ENCODE results near the gene ZNF407. TPM values are rescaled to one million over a fixed set of nuclear protein-coding genes. Genes with fewer than 3 reads are reported as not detected.

ZNF407 gene
- total RNA-seq, 1 experiment from 2014 or later: 15.2 TPM

DNA sequence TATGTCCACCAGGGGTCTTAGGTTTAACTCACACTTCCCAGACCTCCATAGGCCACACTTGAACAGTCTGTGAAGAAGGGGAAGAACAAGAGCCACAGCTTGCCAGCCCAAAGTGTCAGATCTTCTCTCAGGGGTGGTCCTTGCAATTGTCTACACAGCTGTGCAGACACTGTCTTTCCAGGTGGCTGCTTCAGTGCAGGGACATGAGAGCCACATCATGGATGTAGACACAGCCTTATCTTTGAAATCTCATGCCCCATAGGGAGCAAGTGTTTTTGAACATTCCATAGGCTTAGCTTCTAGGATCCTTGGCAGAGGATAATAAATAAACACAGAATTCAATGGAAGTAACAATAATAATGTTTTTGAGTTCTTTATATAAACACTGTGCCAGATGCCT is 6.7 kb downstream of the ZNF407 start:
- Histone ChIP-seq H3K36me3 (no peaks in the 10 kb centered on the region), H3K4me1 (replicated peaks) (peaks cover 30% of the 10 kb centered on the region), H3K4me3 (no peak overlapping the region), H3K27me3 (replicated peaks) (no peaks in the 10 kb centered on the region), H3K27ac (0 out of 2 replicates have a peak overlapping the region, but pooled peaks have one; percentile 46), H3K9me3 (replicated peaks) (no peaks in the 10 kb centered on the region)
- peak; percentile 66 to 81 for DNase-seq (ENCODE audit: low read depth in 1 of 2, low spot score in 2 of 2)

DNA sequence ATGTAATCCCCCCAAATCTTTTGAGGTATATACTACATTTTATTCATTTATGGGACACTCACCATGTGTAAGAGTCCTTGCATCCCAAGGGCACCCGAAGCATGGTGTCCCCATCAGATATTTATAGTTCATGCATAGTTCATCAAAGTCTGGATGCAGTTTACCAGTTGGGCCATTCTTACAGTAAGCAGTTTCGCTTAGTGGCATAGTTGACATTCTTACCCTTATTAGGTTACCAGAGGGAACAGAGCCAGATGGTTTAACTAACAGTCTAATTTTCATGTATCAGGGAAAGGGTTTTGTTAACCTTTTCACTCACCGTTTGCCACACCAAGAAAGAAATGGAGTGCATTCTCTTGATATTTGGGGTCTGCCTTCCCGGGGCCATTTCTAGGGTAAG is 7.1 kb downstream of the ZNF407 start:
- DNase-seq (ENCODE audit: low read depth in 1 of 2, low spot score in 2 of 2): peak; percentile 52 to 83
- Histone ChIP-seq H3K27me3 (replicated peaks) (no peaks in the 10 kb centered on the region), H3K36me3 (no peaks in the 10 kb centered on the region), H3K4me3 (0 out of 2 replicates have a peak overlapping the region, but pooled peaks have one; percentile 1), H3K27ac (peak overlapping the region; percentile 46), H3K9me3 (replicated peaks) (no peaks in the 10 kb centered on the region), H3K4me1 (replicated peaks) (peaks cover 30% of the 10 kb centered on the region)

DNA sequence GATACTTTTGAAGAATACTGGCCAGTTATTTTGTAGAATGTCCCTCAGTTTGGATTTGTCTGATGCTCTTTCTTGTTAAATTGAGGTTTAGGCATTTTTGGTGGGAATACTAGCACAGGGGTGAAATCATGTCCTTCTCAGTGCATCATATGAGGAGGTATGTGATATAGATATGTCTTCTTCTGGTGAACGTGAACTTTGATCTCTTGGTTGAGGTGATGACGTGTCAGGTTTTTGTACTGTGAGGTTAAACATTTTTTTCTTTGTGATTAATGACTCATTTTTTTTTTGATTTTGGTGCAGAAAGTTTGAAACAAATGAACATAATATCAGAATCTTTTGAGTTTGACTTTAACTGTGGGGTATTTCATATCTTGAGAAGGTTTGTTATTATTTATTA is 11.0 kb downstream of the ZNF407 start:
- H3K27ac ChIP-seq: no peak overlapping the region
- no peaks in the 10 kb centered on the region for H3K9me3 ChIP-seq (replicated peaks)
- no peaks in the 10 kb centered on the region for H3K27me3 ChIP-seq (replicated peaks)
- no peaks in the 10 kb centered on the region for H3K36me3 ChIP-seq
- no peak for DNase-seq (ENCODE audit: low read depth in 1 of 2, low spot score in 2 of 2)
- no peak overlapping the region for H3K4me3 ChIP-seq
- peaks cover 26% of the 10 kb centered on the region for H3K4me1 ChIP-seq (replicated peaks)

DNA sequence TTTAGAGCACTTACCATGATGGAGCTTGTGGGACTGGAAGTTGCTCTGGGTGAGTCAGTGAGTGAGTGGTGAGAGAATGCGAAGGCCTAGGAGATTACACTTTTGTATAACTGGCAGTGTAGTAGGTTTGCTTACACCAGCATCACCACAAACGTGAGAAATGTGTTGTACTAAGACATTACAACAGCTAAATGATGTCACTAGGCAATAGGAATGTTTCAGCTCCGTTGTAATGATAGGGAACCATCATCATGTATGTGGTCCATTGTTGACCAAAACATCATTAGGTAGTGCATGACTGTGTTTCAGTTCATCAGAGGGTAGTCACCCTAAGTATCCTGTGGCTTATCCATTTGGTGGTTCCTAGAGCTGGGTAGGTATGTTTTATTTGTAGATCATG is 11.9 kb downstream of the ZNF407 start:
- peak in 1 of 2 experiments; percentile 26 for DNase-seq (ENCODE audit: low read depth in 1 of 2, low spot score in 2 of 2)
- Histone ChIP-seq H3K4me3 (no peak overlapping the region), H3K4me1 (replicated peaks) (peaks cover 20% of the 10 kb centered on the region), H3K9me3 (replicated peaks) (peaks cover 1% of the 10 kb centered on the region; the same call in 1 of the 2 replicates), H3K36me3 (no peaks in the 10 kb centered on the region), H3K27ac (no peak overlapping the region), H3K27me3 (replicated peaks) (no peaks in the 10 kb centered on the region)

DNA sequence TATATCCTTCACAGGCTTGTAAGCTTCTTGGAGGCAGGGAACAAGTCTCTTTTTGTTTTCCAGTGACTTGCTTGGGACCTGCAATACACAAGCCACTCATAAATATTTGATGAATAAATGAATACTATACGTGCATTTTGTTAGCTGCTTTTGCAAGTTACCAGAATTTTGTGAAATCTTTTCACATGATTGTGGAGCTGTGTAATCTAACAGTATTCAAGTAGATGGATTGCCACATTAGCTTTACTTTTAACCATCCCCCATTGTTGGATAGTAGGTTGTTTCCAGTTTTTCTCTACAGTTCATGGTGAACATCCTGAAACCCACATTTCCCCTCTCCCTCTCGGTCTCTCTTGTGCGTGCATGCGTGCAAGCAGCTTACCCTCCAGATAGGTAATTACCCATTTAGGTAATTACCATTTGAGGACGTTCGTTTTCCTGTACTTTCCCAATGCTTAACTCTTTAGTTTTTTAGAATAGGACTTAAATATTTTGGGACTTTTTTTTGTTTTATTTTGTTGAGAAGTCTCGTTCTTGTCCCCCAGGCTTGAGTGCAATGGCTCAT is 12.5 kb downstream of the ZNF407 start:
- Histone ChIP-seq H3K4me3 (no peak overlapping the region), H3K4me1 (replicated peaks) (peaks cover 14% of the 10 kb centered on the region), H3K36me3 (no peaks in the 10 kb centered on the region), H3K9me3 (replicated peaks) (peaks cover 6% of the 10 kb centered on the region; the same call in 1 of the 2 replicates), H3K27me3 (replicated peaks) (no peaks in the 10 kb centered on the region), H3K27ac (no peak overlapping the region)
- no peak for DNase-seq (ENCODE audit: low read depth in 1 of 2, low spot score in 2 of 2)

DNA sequence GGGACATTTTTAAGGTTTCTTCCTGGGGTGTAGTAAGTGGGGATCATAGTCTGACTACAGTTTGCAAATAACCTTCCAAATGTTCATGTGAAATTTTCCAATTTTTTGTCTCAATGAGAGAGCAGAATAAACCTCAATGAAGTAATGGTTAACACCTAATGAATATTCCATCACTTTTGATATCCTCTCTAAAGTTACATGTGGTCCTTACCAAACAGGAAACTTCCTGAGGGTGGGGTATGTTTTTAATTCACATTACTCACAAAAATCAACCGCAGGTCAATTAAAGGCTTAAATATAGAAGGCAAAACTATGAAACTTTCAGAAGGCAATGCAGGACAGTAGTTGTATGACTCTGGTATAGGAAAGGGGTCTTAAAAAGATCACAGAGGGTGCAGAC is 13.2 kb downstream of the ZNF407 start:
- no peak overlapping the region for H3K27ac ChIP-seq
- H3K4me3 ChIP-seq: no peak overlapping the region
- H3K4me1 ChIP-seq (replicated peaks): peaks cover 11% of the 10 kb centered on the region
- peaks cover 6% of the 10 kb centered on the region; the same call in 1 of the 2 replicates for H3K9me3 ChIP-seq (replicated peaks)
- H3K27me3 ChIP-seq (replicated peaks): no peaks in the 10 kb centered on the region
- H3K36me3 ChIP-seq: no peaks in the 10 kb centered on the region
- DNase-seq (ENCODE audit: low read depth in 1 of 2, low spot score in 2 of 2): no peak

DNA sequence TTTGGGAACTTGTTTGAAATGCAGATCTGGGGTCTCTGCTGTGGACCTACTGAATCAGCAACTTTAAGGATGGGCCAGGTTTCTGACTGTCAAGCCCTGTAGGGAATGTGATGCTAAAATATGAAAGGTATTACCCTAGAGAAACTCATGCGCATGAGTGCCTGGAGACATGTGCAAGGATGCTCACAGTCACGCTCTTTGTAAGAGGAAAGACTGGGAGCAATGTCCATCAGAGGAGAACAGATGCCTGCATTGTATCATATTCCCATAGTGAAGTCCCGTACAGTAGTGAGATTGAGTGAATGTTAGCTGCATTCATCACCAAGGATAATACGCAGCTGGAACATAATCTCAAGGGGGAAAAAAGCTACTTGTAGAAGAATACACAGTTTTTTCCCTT is 14.1 kb downstream of the ZNF407 start:
- Histone ChIP-seq H3K27me3 (replicated peaks) (no peaks in the 10 kb centered on the region), H3K27ac (no peak overlapping the region), H3K9me3 (replicated peaks) (peaks cover 6% of the 10 kb centered on the region; the same call in 1 of the 2 replicates), H3K4me3 (no peak overlapping the region), H3K36me3 (no peaks in the 10 kb centered on the region), H3K4me1 (replicated peaks) (peaks cover 11% of the 10 kb centered on the region)
- no peak for DNase-seq (ENCODE audit: low read depth in 1 of 2, low spot score in 2 of 2)

DNA sequence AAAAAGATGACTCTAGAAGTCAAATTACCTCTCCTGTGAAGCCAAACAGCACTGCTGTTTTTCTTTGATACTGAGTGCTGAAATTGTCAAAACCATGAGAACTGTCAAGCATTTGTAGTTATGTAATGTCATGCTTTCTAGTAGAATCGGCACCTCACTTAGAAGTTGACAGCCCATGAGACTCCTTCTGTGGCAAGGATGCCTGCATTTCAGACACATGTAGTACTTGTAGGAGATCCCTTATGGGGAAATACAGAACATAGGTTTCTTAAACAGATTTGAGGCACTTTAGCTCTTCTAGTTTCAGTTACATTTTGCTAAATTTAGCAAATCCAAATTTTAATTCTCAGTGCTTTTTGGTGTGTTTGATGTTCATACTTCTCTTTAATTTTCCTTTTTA is 15.7 kb downstream of the ZNF407 start:
- H3K27me3 ChIP-seq (replicated peaks): no peaks in the 10 kb centered on the region
- H3K36me3 ChIP-seq: no peaks in the 10 kb centered on the region
- no peak overlapping the region for H3K4me3 ChIP-seq
- H3K27ac ChIP-seq: no peak overlapping the region
- DNase-seq (ENCODE audit: low read depth in 1 of 2, low spot score in 2 of 2): no peak
- peaks cover 6% of the 10 kb centered on the region; the same call in 1 of the 2 replicates for H3K9me3 ChIP-seq (replicated peaks)
- peaks cover 11% of the 10 kb centered on the region for H3K4me1 ChIP-seq (replicated peaks)

DNA sequence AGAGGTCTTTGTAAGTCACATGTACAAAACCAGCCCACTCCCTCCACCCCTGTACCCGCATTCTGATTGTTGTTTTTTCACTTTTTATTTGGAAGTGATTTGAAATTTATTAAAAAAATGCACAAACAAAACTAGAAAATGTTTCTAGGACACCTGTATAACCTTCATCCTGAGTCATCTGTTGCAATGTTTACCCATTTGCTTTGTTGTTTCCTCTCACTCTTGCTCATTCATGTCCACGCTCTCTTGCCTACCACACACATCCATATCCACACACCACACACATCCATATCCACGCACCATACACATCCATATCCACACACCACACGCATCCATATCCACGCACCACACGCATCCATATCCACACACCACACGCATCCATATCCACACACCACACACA is 18.8 kb downstream of the ZNF407 start:
- Histone ChIP-seq H3K9me3 (replicated peaks) (peaks cover 6% of the 10 kb centered on the region; the same call in 1 of the 2 replicates), H3K27ac (no peak overlapping the region), H3K4me3 (no peak overlapping the region), H3K4me1 (replicated peaks) (peaks cover 11% of the 10 kb centered on the region), H3K36me3 (no peaks in the 10 kb centered on the region), H3K27me3 (replicated peaks) (no peaks in the 10 kb centered on the region)
- no peak for DNase-seq (ENCODE audit: low read depth in 1 of 2, low spot score in 2 of 2)

DNA sequence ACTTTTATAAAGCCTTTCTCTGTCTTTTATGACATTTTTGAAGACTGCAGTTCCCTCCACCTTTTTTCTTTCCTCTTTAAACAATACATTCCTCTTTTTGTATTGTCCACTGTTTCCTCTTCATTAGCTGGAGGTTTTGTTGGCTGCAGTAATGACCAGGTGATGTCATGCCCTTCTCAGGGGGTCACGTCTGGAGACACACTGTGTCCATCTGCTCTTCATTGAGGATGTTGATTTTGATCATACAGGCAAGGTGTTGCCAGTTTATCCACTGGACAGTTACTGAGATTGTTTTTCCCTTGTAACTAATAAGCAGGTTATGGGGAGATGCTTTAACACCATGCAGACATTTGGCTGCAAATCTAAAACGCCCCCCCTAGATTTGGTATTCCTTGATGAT is 19.8 kb downstream of the ZNF407 start:
- H3K4me1 ChIP-seq (replicated peaks): peaks cover 11% of the 10 kb centered on the region
- H3K36me3 ChIP-seq: no peaks in the 10 kb centered on the region
- peaks cover 6% of the 10 kb centered on the region; the same call in 1 of the 2 replicates for H3K9me3 ChIP-seq (replicated peaks)
- H3K4me3 ChIP-seq: no peak overlapping the region
- H3K27ac ChIP-seq: no peak overlapping the region
- no peaks in the 10 kb centered on the region for H3K27me3 ChIP-seq (replicated peaks)
- DNase-seq (ENCODE audit: low read depth in 1 of 2, low spot score in 2 of 2): no peak

DNA sequence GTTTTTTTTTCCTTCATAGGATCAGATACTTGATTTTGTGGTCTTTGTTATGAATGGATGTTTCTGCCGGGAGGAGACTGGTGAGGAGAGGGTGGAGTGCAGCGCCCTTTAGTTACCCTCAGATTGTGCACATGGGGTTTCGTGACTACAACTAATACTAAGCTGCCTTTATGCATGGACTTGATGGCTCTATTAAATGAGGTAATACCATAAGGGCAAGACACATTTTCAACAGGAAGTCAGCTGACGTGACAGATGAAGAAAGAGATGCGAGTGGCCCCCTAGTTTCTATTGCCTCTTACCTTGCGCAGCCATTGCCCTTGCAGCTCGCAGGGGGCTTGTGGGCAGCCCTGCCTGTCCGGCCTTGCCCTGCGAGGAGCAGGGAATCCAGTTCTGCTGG is 24.4 kb downstream of the ZNF407 start:
- no peak overlapping the region for H3K4me3 ChIP-seq
- no peaks in the 10 kb centered on the region for H3K36me3 ChIP-seq
- H3K27me3 ChIP-seq (replicated peaks): no peaks in the 10 kb centered on the region
- peaks cover 7% of the 10 kb centered on the region for H3K4me1 ChIP-seq (replicated peaks)
- H3K9me3 ChIP-seq (replicated peaks): no peaks in the 10 kb centered on the region
- no peak for DNase-seq (ENCODE audit: low read depth in 1 of 2, low spot score in 2 of 2)
- no peak overlapping the region for H3K27ac ChIP-seq

DNA sequence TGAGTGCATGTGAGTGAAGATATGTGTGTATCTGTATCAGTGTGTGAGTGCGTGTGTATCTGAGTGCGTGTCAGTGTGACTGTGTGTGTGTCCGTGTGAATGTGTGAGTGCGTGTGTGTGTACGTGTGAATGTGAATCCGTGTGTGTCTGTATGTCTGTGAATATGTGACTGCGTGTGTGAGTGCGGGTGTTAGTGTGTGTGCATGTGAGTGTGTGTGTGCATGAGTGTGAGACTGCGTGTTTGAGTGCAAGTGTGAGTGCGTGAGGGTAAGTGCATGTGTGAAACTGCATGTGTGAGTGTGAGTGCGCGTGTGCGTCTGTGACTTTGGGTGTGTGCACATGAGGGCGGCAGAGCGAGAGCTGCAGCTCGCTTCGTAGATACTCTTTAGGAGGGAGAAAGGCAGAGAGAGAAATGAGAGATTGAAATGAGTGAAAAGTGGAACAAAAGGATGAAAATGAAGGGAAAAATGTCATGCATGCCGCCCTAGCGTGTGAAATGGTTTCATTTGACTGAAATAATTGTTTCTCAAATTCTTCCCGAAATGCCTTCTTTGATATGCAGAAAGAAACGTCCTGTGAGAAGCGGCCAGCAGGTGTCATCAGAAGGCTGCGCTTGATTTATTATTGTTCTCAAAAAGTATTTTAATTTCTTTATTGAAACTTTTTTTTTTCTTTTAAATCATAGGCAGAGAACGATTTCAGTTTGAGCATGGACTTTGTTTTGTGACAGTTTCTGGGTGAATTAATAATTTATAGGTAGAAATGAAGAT is 25.6 kb downstream of the ZNF407 start:
- Histone ChIP-seq H3K4me3 (no peak overlapping the region), H3K4me1 (replicated peaks) (peaks cover 11% of the 10 kb centered on the region), H3K27ac (no peak overlapping the region), H3K9me3 (replicated peaks) (no peaks in the 10 kb centered on the region), H3K36me3 (no peaks in the 10 kb centered on the region), H3K27me3 (replicated peaks) (no peaks in the 10 kb centered on the region)
- DNase-seq (ENCODE audit: low read depth in 1 of 2, low spot score in 2 of 2): peak in 1 of 2 experiments; percentile 21

DNA sequence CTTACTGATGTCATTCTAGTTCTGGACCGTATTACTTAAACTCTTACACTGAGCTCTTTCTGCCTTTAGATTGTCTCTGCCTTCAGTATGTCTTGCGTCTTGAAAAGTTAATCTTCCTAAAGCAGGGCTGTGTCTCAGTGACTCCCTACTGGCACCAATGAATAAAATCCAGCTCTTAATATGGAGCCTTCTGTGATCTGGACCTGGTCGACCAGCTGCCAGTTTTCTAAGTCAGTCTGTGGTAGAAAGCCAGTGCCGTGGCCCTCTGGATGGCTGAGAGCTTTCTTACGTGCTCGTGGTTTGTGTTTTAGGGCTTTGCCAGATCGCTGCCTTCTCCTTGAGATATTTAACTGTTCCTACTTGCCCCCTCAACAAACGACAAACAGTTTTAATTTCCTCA is 26.8 kb downstream of the ZNF407 start:
- Histone ChIP-seq H3K27ac (no peak overlapping the region), H3K27me3 (replicated peaks) (no peaks in the 10 kb centered on the region), H3K4me3 (no peak overlapping the region), H3K9me3 (replicated peaks) (no peaks in the 10 kb centered on the region), H3K4me1 (replicated peaks) (peaks cover 11% of the 10 kb centered on the region), H3K36me3 (no peaks in the 10 kb centered on the region)
- no peak for DNase-seq (ENCODE audit: low read depth in 1 of 2, low spot score in 2 of 2)

DNA sequence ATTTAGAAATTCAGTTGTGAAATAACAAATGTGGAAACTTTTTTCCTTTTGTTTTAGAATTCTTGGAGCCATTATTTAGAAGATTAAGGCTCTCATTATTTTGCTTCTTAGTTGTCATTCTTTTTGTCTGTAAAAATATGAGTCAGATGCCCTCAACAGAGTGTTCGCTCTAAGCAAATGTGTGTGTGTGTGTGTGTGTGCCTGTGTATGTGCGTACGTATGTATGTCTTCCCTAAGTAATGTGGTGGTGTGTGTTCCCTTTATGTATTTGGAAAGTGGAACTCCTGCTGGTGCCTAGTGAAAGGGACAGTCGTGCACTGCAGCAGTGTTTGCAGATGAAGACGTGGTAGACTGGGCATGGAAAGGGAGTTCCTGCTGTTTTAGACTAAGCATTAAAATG is 27.5 kb downstream of the ZNF407 start:
- DNase-seq (ENCODE audit: low read depth in 1 of 2, low spot score in 2 of 2): no peak
- H3K27ac ChIP-seq: no peak overlapping the region

More for the DNA sequence above, 27.5 kb downstream of the ZNF407 start:
- Histone ChIP-seq H3K9me3 (replicated peaks) (no peaks in the 10 kb centered on the region), H3K27me3 (replicated peaks) (no peaks in the 10 kb centered on the region), H3K4me3 (no peak overlapping the region), H3K4me1 (replicated peaks) (peaks cover 11% of the 10 kb centered on the region), H3K36me3 (no peaks in the 10 kb centered on the region)
